ENCODE data around the gene DMBT1. TPM values are rescaled to one million over a fixed set of nuclear protein-coding genes. Genes with fewer than 3 reads are reported as not detected.
"Not testable (repeated sequence)": the region's sequence is repeated elsewhere in the genome, so short reads cannot be mapped to it uniquely, and the experiment has no call there.

DMBT1 gene
- total RNA-seq, 2 donors from 2014 or later, result not detected

- Mint-ChIP-seq H3K27ac (no peak overlapping the region), H3K27me3 (ENCODE audit: low read depth) (peaks cover 44% of the 10 kb centered on the region), H3K4me3 (no peak overlapping the region), H3K36me3 (ENCODE audit: insufficient read depth in 2 of 2) (no peaks in the 10 kb centered on the region), H3K9me3 (no peaks in the 10 kb centered on the region), H3K4me1 (ENCODE audit: low read depth) (no peaks in the 10 kb centered on the region)
- ATAC-seq (replicated peaks in 1 of 2), result no peak
- no peak for DNase-seq
These were observed 10.4 kb downstream of the DMBT1 start for GRCh38 chr10:122570920-122571319.

GRCh38 chr10:122571892-122572291 lies 11.3 kb downstream of the DMBT1 start:
- Mint-ChIP-seq H3K36me3 (ENCODE audit: insufficient read depth in 2 of 2) (no peaks in the 10 kb centered on the region), H3K27me3 (ENCODE audit: low read depth) (peaks cover 41% of the 10 kb centered on the region), H3K4me1 (ENCODE audit: low read depth) (no peaks in the 10 kb centered on the region), H3K9me3 (no peaks in the 10 kb centered on the region), H3K4me3 (no peak overlapping the region), H3K27ac (no peak overlapping the region)
- DNase-seq, result no peak
- no peak for ATAC-seq (replicated peaks in 1 of 2)

GRCh38 chr10:122575776-122576175 lies 15.2 kb downstream of the DMBT1 start:
- no peaks in the 10 kb centered on the region for H3K36me3 Mint-ChIP-seq (ENCODE audit: insufficient read depth in 2 of 2)
- H3K27ac Mint-ChIP-seq, result no peak overlapping the region
- H3K4me1 Mint-ChIP-seq (ENCODE audit: low read depth), result no peaks in the 10 kb centered on the region
- H3K27me3 Mint-ChIP-seq (ENCODE audit: low read depth), result peaks cover 14% of the 10 kb centered on the region
- H3K9me3 Mint-ChIP-seq, result no peaks in the 10 kb centered on the region
- ATAC-seq (replicated peaks in 1 of 2), result no peak
- DNase-seq, result no peak
- no peak overlapping the region for H3K4me3 Mint-ChIP-seq

- H3K9me3 Mint-ChIP-seq, result no peaks in the 10 kb centered on the region
- H3K4me3 Mint-ChIP-seq, result no peak overlapping the region
- peaks cover 10% of the 10 kb centered on the region for H3K27me3 Mint-ChIP-seq (ENCODE audit: low read depth)
- no peaks in the 10 kb centered on the region for H3K4me1 Mint-ChIP-seq (ENCODE audit: low read depth)
- no peak for DNase-seq
- no peak overlapping the region for H3K27ac Mint-ChIP-seq
- no peaks in the 10 kb centered on the region for H3K36me3 Mint-ChIP-seq (ENCODE audit: insufficient read depth in 2 of 2)
- ATAC-seq (replicated peaks in 1 of 2), result no peak
These were observed 15.7 kb downstream of the DMBT1 start for GRCh38 chr10:122576291-122576690.

- Mint-ChIP-seq H3K9me3 (no peaks in the 10 kb centered on the region), H3K4me1 (ENCODE audit: low read depth) (no peaks in the 10 kb centered on the region), H3K27ac (no peak overlapping the region), H3K4me3 (no peak overlapping the region), H3K27me3 (ENCODE audit: low read depth) (peaks cover 2% of the 10 kb centered on the region), H3K36me3 (ENCODE audit: insufficient read depth in 2 of 2) (no peaks in the 10 kb centered on the region)
- no peak for ATAC-seq (replicated peaks in 1 of 2)
- no peak for DNase-seq
These were observed 16.8 kb downstream of the DMBT1 start for GRCh38 chr10:122577311-122577885.

- H3K4me1 Mint-ChIP-seq (ENCODE audit: low read depth); DNase-seq; H3K4me3 Mint-ChIP-seq; H3K27me3 Mint-ChIP-seq (ENCODE audit: low read depth); H3K27ac Mint-ChIP-seq; H3K9me3 Mint-ChIP-seq; ATAC-seq (replicated peaks in 1 of 2); H3K36me3 Mint-ChIP-seq (ENCODE audit: insufficient read depth in 2 of 2): not testable (repeated sequence)
These were observed 25.5 kb downstream of the DMBT1 start for GRCh38 chr10:122586070-122586469.

GRCh38 chr10:122587098-122587760 lies 26.7 kb downstream of the DMBT1 start:
- DNase-seq (no peak), ATAC-seq (replicated peaks in 1 of 2) (no peak)
- H3K27me3 Mint-ChIP-seq (ENCODE audit: low read depth), result no peaks in the 10 kb centered on the region
- H3K9me3 Mint-ChIP-seq, result no peaks in the 10 kb centered on the region
- no peak overlapping the region for H3K27ac Mint-ChIP-seq
- no peaks in the 10 kb centered on the region for H3K36me3 Mint-ChIP-seq (ENCODE audit: insufficient read depth in 2 of 2)
- H3K4me3 Mint-ChIP-seq, result no peak overlapping the region
- H3K4me1 Mint-ChIP-seq (ENCODE audit: low read depth), result no peaks in the 10 kb centered on the region

GRCh38 chr10:122588381-122588780 lies 27.8 kb downstream of the DMBT1 start:
- DNase-seq (no peak), ATAC-seq (replicated peaks in 1 of 2) (no peak)
- no peaks in the 10 kb centered on the region for H3K27me3 Mint-ChIP-seq (ENCODE audit: low read depth)
- H3K4me3 Mint-ChIP-seq, result no peak overlapping the region
- H3K4me1 Mint-ChIP-seq (ENCODE audit: low read depth), result no peaks in the 10 kb centered on the region
- H3K9me3 Mint-ChIP-seq, result no peaks in the 10 kb centered on the region
- H3K27ac Mint-ChIP-seq, result no peak overlapping the region
- H3K36me3 Mint-ChIP-seq (ENCODE audit: insufficient read depth in 2 of 2), result no peaks in the 10 kb centered on the region

- Mint-ChIP-seq H3K27ac (no peak overlapping the region), H3K4me3 (no peak overlapping the region), H3K9me3 (no peaks in the 10 kb centered on the region), H3K27me3 (ENCODE audit: low read depth) (no peaks in the 10 kb centered on the region), H3K36me3 (ENCODE audit: insufficient read depth in 2 of 2) (no peaks in the 10 kb centered on the region), H3K4me1 (ENCODE audit: low read depth) (no peaks in the 10 kb centered on the region)
- DNase-seq, result no peak
- ATAC-seq (replicated peaks in 1 of 2), result no peak
These were observed 29.6 kb downstream of the DMBT1 start for GRCh38 chr10:122590153-122590552.

- DNase-seq, result no peak
- no peak for ATAC-seq (replicated peaks in 1 of 2)
- H3K4me1 Mint-ChIP-seq (ENCODE audit: low read depth), result no peaks in the 10 kb centered on the region
- H3K9me3 Mint-ChIP-seq, result no peaks in the 10 kb centered on the region
- H3K4me3 Mint-ChIP-seq, result no peak overlapping the region
- H3K36me3 Mint-ChIP-seq (ENCODE audit: insufficient read depth in 2 of 2), result no peaks in the 10 kb centered on the region
- no peak overlapping the region for H3K27ac Mint-ChIP-seq
- H3K27me3 Mint-ChIP-seq (ENCODE audit: low read depth), result no peaks in the 10 kb centered on the region
These were observed 31.2 kb downstream of the DMBT1 start for GRCh38 chr10:122591736-122592135.

- no peak for DNase-seq
- Mint-ChIP-seq H3K27me3 (ENCODE audit: low read depth) (no peaks in the 10 kb centered on the region), H3K27ac (no peak overlapping the region), H3K4me3 (no peak overlapping the region), H3K36me3 (ENCODE audit: insufficient read depth in 2 of 2) (no peaks in the 10 kb centered on the region), H3K9me3 (no peaks in the 10 kb centered on the region), H3K4me1 (ENCODE audit: low read depth) (no peaks in the 10 kb centered on the region)
- no peak for ATAC-seq (replicated peaks in 1 of 2)
These were observed 31.6 kb downstream of the DMBT1 start for GRCh38 chr10:122592161-122592560.

- ATAC-seq (replicated peaks in 1 of 2) (no peak), DNase-seq (no peak)
- no peaks in the 10 kb centered on the region for H3K36me3 Mint-ChIP-seq (ENCODE audit: insufficient read depth in 2 of 2)
- no peak overlapping the region for H3K4me3 Mint-ChIP-seq
- H3K27me3 Mint-ChIP-seq (ENCODE audit: low read depth), result no peaks in the 10 kb centered on the region
- no peak overlapping the region for H3K27ac Mint-ChIP-seq
- H3K9me3 Mint-ChIP-seq, result no peaks in the 10 kb centered on the region
- no peaks in the 10 kb centered on the region for H3K4me1 Mint-ChIP-seq (ENCODE audit: low read depth)
These were observed 57.1 kb downstream of the DMBT1 start for GRCh38 chr10:122617476-122618270.

GRCh38 chr10:122618461-122619165 lies 58.1 kb downstream of the DMBT1 start:
- no peak for DNase-seq
- Mint-ChIP-seq H3K27me3 (ENCODE audit: low read depth) (peaks cover 8% of the 10 kb centered on the region), H3K36me3 (ENCODE audit: insufficient read depth in 2 of 2) (no peaks in the 10 kb centered on the region), H3K4me1 (ENCODE audit: low read depth) (no peaks in the 10 kb centered on the region), H3K4me3 (no peak overlapping the region), H3K9me3 (peaks cover 0 to 5% of the 10 kb centered on the region in 2 donors), H3K27ac (no peak overlapping the region)
- no peak for ATAC-seq (replicated peaks in 1 of 2)
